Ishikawa (cell line): ENCODE results near the gene AHNAK2.

ENCODE experiments used
- CEBPB ChIP-seq: IDR thresholded peaks from 2 replicates; pipeline ENCODE4 v1.6.1; 2012
- TEAD4 ChIP-seq: IDR thresholded peaks from 2 replicates; pipeline ENCODE4 v1.6.1; 2012
- TF ChIP-seq, protein P1 (sequence below): IDR thresholded peaks from 2 replicates; pipeline ENCODE4 v1.6.1; 2012

DNA sequence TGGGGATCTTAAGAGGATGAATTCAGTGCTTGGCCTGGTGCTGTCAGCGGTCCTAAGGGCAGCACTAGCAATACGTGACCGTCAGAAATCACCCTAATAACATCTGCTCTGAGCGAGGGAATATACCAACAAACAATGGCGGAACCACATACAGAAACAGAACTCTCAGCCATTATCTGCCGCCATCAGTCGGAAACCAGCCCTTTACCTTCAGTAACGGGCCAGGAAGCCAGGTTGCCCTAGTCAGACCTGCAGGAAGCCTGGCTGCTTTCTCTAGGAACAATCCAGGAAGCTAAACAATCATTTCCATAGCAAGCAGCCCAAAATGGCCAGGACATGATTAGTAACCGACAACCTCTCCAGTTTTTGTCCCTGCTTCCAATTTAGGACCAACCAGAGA lies 37.1 kb upstream of the AHNAK2 start:
- TF ChIP-seq CEBPB (no peak), TEAD4 (no peak)
- TF ChIP-seq, protein P1, sequence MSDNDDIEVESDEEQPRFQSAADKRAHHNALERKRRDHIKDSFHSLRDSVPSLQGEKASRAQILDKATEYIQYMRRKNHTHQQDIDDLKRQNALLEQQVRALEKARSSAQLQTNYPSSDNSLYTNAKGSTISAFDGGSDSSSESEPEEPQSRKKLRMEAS = no peak
